ENCODE results near the gene GCSH. TPM values are rescaled to one million over a fixed set of nuclear protein-coding genes. Genes with fewer than 3 reads are reported as not detected.

GCSH gene
- total and polyA plus RNA-seq, 2 of the 13 experiments (the other 11 are each of a cell fraction or from before 2014, with no cell fraction given), result 35.9 to 103 TPM

DNA sequence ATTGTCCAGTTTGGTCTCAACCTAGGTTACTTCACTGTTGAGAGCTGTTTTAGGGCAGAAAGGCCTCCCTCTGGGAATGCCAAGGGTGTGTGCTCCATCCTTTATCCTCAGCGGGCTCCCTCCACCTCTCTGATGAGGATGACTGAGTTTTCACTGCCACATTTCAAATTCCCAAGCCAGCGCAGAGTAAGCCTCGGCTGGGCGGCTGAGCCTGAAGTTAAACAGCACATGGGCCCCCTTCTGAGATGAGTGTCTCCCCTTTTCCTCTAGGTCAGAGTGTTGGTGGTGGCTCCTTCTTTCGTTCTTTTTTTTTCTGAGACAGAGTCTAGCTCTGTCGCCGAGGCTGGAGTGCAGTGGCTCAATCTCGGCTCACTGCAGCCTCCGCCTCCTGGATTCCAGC is 5.5 kb upstream of the GCSH start:
- H3K27ac ChIP-seq (ENCODE audit: extremely low read length, insufficient read depth, low read length), result no peak overlapping the region
- H3K79me2 ChIP-seq (ENCODE audit: insufficient read depth, low read length), result no peaks in the 10 kb centered on the region
- no peaks in the 10 kb centered on the region for H4K20me1 ChIP-seq (ENCODE audit: insufficient read depth, low read length)
- ATAC-seq (no peak), FAIRE-seq (no peak), DNase-seq (ENCODE audit: low spot score) (no peak)
- 90% methylated on average over 9 of the region's 9 CpGs for WGBS (ENCODE audit: low lambda C conversion rate)
- CTCF ChIA-PET (ENCODE audit: low intra/inter-chr PET ratio, low total read pairs), result no interaction called here
- intact Hi-C loops (cut with micrococcal nuclease; ENCODE audit: unreplicated experiment) (no loop called here), in situ Hi-C loops (cut with HindIII; ENCODE audit: extremely low pct_ligation_motif_present, low pct_unique_long_range_greater_than_20kb) (no loop called here)
- no peaks in the 10 kb centered on the region for H3K9me3 ChIP-seq (ENCODE audit: low read length)
- H3K36me3 ChIP-seq (replicated peaks in 1 of 2; ENCODE audit: control insufficient read depth in 1 of 2, insufficient read depth in 2 of 2, low read length in 2 of 2), result no peaks in the 10 kb centered on the region
- peaks cover 31% of the 10 kb centered on the region for H3K4me1 ChIP-seq (ENCODE audit: insufficient read depth, low read length)
- BruUV-seq (replicated peaks), result no TSS peak
- no peaks in the 10 kb centered on the region for H3K27me3 ChIP-seq (ENCODE audit: control insufficient read depth in 1 of 2, insufficient read depth in 2 of 2, low read length in 2 of 2)
- H2AFZ ChIP-seq (ENCODE audit: low read length), result no peak overlapping the region
- H3K4me2 ChIP-seq (ENCODE audit: low read depth, low read length), result no peak overlapping the region
- H3K9ac ChIP-seq (ENCODE audit: insufficient read depth, low read depth, low read length), result no peak overlapping the region
- no peak overlapping the region for H3K4me3 ChIP-seq (replicated peaks in 1 of 3; ENCODE audit: insufficient read depth in 1 of 3, low read depth in 2 of 3, low read length in 3 of 3)
- POLR2A ChIA-PET, result no interaction called here
- TF ChIP-seq GPN1 (CRISPR knock-in tag; IDR thresholded peaks at IDR 0.05; ENCODE audit: borderline replicate concordance), result no peak
- no peak for TF ChIP-seq IRF2 (CRISPR knock-in tag; IDR thresholded peaks at IDR 0.05)
- TF ChIP-seq, protein P1, sequence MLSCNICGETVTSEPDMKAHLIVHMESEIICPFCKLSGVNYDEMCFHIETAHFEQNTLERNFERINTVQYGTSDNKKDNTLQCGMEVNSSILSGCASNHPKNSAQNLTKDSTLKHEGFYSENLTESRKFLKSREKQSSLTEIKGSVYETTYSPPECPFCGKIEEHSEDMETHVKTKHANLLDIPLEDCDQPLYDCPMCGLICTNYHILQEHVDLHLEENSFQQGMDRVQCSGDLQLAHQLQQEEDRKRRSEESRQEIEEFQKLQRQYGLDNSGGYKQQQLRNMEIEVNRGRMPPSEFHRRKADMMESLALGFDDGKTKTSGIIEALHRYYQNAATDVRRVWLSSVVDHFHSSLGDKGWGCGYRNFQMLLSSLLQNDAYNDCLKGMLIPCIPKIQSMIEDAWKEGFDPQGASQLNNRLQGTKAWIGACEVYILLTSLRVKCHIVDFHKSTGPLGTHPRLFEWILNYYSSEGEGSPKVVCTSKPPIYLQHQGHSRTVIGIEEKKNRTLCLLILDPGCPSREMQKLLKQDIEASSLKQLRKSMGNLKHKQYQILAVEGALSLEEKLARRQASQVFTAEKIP (CRISPR knock-in tag; IDR thresholded peaks at IDR 0.05; ENCODE audit: borderline replicate concordance), result no peak
- no peak for TF ChIP-seq ZNF383 (CRISPR knock-in tag; IDR thresholded peaks at IDR 0.05; ENCODE audit: borderline replicate concordance)
- no peak for TF ChIP-seq NR3C1 (CRISPR knock-in tag; IDR thresholded peaks at IDR 0.05)
- TF ChIP-seq ZNF850 (CRISPR knock-in tag; conservative IDR thresholded peaks at IDR 0.05), result no peak
- TF ChIP-seq THYN1 (CRISPR knock-in tag; IDR thresholded peaks at IDR 0.05; ENCODE audit: borderline replicate concordance, low read depth), result no peak
- TF ChIP-seq, protein P2, sequence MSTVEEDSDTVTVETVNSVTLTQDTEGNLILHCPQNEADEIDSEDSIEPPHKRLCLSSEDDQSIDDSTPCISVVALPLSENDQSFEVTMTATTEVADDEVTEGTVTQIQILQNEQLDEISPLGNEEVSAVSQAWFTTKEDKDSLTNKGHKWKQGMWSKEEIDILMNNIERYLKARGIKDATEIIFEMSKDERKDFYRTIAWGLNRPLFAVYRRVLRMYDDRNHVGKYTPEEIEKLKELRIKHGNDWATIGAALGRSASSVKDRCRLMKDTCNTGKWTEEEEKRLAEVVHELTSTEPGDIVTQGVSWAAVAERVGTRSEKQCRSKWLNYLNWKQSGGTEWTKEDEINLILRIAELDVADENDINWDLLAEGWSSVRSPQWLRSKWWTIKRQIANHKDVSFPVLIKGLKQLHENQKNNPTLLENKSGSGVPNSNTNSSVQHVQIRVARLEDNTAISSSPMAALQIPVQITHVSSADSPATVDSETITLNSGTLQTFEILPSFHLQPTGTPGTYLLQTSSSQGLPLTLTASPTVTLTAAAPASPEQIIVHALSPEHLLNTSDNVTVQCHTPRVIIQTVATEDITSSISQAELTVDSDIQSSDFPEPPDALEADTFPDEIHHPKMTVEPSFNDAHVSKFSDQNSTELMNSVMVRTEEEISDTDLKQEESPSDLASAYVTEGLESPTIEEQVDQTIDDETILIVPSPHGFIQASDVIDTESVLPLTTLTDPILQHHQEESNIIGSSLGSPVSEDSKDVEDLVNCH (CRISPR knock-in tag; IDR thresholded peaks at IDR 0.05), result no peak
- TF ChIP-seq MLLT10 (CRISPR knock-in tag; IDR thresholded peaks at IDR 0.05), result no peak
- TF ChIP-seq, protein P3, sequence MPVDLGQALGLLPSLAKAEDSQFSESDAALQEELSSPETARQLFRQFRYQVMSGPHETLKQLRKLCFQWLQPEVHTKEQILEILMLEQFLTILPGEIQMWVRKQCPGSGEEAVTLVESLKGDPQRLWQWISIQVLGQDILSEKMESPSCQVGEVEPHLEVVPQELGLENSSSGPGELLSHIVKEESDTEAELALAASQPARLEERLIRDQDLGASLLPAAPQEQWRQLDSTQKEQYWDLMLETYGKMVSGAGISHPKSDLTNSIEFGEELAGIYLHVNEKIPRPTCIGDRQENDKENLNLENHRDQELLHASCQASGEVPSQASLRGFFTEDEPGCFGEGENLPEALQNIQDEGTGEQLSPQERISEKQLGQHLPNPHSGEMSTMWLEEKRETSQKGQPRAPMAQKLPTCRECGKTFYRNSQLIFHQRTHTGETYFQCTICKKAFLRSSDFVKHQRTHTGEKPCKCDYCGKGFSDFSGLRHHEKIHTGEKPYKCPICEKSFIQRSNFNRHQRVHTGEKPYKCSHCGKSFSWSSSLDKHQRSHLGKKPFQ (CRISPR knock-in tag; IDR thresholded peaks at IDR 0.05; ENCODE audit: insufficient replicate concordance), result no peak
- TF ChIP-seq, protein P4, sequence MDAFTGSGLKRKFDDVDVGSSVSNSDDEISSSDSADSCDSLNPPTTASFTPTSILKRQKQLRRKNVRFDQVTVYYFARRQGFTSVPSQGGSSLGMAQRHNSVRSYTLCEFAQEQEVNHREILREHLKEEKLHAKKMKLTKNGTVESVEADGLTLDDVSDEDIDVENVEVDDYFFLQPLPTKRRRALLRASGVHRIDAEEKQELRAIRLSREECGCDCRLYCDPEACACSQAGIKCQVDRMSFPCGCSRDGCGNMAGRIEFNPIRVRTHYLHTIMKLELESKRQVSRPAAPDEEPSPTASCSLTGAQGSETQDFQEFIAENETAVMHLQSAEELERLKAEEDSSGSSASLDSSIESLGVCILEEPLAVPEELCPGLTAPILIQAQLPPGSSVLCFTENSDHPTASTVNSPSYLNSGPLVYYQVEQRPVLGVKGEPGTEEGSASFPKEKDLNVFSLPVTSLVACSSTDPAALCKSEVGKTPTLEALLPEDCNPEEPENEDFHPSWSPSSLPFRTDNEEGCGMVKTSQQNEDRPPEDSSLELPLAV (CRISPR knock-in tag; conservative IDR thresholded peaks at IDR 0.05; ENCODE audit: low read depth), result no peak
- TF ChIP-seq, protein P5, sequence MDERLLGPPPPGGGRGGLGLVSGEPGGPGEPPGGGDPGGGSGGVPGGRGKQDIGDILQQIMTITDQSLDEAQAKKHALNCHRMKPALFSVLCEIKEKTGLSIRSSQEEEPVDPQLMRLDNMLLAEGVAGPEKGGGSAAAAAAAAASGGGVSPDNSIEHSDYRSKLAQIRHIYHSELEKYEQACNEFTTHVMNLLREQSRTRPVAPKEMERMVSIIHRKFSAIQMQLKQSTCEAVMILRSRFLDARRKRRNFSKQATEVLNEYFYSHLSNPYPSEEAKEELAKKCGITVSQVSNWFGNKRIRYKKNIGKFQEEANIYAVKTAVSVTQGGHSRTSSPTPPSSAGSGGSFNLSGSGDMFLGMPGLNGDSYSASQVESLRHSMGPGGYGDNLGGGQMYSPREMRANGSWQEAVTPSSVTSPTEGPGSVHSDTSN (CRISPR knock-in tag; IDR thresholded peaks at IDR 0.05), result no peak
- no peak for TF ChIP-seq ZNF468 (CRISPR knock-in tag; IDR thresholded peaks at IDR 0.05)
- no peak for TF ChIP-seq ZNF431 (CRISPR knock-in tag; IDR thresholded peaks at IDR 0.05; ENCODE audit: borderline replicate concordance, low read depth)
- no peak for TF ChIP-seq ZNF660 (CRISPR knock-in tag; IDR thresholded peaks at IDR 0.05; ENCODE audit: borderline replicate concordance, low read depth)
- no peak for TF ChIP-seq NKX3-1 (CRISPR knock-in tag; IDR thresholded peaks at IDR 0.05)
- TF ChIP-seq, protein P6, sequence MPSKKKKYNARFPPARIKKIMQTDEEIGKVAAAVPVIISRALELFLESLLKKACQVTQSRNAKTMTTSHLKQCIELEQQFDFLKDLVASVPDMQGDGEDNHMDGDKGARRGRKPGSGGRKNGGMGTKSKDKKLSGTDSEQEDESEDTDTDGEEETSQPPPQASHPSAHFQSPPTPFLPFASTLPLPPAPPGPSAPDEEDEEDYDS (CRISPR knock-in tag; IDR thresholded peaks at IDR 0.05), result no peak
